A673 (cell line): ENCODE results near the gene FAM20B.

ENCODE experiments used
- CTCF ChIP-seq: fragments of 300-800, 200-600 bp; sonication (generic); conservative IDR thresholded peaks from 2 replicates; pipeline ENCODE4 v1.5.1; 2017; ENCODE audit warnings: low read depth, mild to moderate bottlenecking, antibody characterized with exemption, low read length, moderate library complexity, mixed read lengths
- EZH2 ChIP-seq: fragments of 200-600 bp; sonication (generic); IDR thresholded peaks from 2 replicates; pipeline ENCODE4 v1.6.1; 2017; ENCODE audit warnings: borderline replicate concordance, low read depth, mild to moderate bottlenecking, mixed read lengths, antibody characterized with exemption, low read length; ENCODE audit not compliant: poor library complexity, severe bottlenecking

DNA sequence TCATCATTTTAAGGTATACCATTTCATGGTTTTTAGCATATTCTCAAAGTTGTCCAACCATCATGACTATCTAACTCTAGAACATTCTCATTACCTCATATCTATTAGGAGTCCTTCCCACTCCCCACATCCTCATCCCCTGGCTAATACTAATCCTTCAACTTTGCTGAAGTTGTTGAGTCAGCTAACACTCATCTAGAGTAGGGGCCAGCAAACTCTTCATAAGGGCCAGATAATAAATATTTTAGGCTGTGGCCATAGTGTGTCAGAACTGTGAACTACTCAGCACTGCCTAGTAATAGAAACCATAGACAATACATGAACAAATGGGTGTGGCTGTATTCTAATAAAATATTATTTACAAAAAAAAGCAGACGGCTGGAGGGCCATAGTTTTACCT lies 99.2 kb downstream of the FAM20B start:
- TF ChIP-seq CTCF, result no peak
- TF ChIP-seq EZH2, result no peak
